HEK293 (cell line): ENCODE measurements around the gene TRAF1.

Experiments
- CTCF ChIA-PET: fragments of 350-600 bp; formaldehyde crosslinking; extraction: SDS; loops from one replicate; lab custom pipeline; 2021; ENCODE audit warnings: antibody characterized with exemption; lab: Yijun Ruan, JAX
- POLR2A ChIA-PET: fragments of 300-600 bp; formaldehyde crosslinking; extraction: SDS; loops from one replicate; lab custom pipeline; 2020; ENCODE audit warnings: antibody characterized with exemption, inconsistent platforms; lab: Yijun Ruan, JAX
- H3K27ac ChIP-seq: fragments of 200-500 bp; sonication (Bioruptor generic); 2 replicates; pipeline ENCODE4 v1.5.1; 2014; ENCODE audit warnings: low read depth, low read length, control low read depth, inconsistent platforms; ENCODE audit errors: extremely low read depth
- H3K36me3 ChIP-seq, 2 experiments: fragments of 200-500 bp in 1 of 2; sonication (Bioruptor generic) in 1 of 2; 1 replicate in 1 of 2; 2 replicates in 1 of 2; pipeline ENCODE4 v1.5.1; 2014 to 2017; ENCODE audit warnings: inconsistent platforms in 2 of 2, low read length in 2 of 2; ENCODE audit not compliant: control insufficient read depth in 2 of 2, insufficient read depth in 1 of 2
- H3K4me1 ChIP-seq: fragments of 200-500 bp; sonication (Bioruptor generic); 2 replicates; pipeline ENCODE4 v1.5.1; 2014; ENCODE audit warnings: mild to moderate bottlenecking, low read length, inconsistent platforms; ENCODE audit not compliant: control insufficient read depth, insufficient read depth
- H3K4me3 ChIP-seq: 2 replicates; pipeline ENCODE4 v1.5.1; 2011; ENCODE audit warnings: low read depth, mild to moderate bottlenecking, control low read depth, low read length, moderate library complexity
- H3K9me3 ChIP-seq: fragments of 200-500 bp; sonication (Bioruptor generic); 2 replicates; pipeline ENCODE4 v1.5.1; 2014; ENCODE audit warnings: low read depth, low read length, inconsistent platforms; ENCODE audit not compliant: control insufficient read depth, insufficient read depth
- KLF1 ChIP-seq: fragments of 450-650 bp; formaldehyde crosslinking; IDR thresholded peaks from 2 replicates; pipeline ENCODE4 v1.5.1; 2016; ENCODE audit warnings: missing biosample characterization, missing genetic modification characterization
- SP2 ChIP-seq: fragments of 450-650 bp; formaldehyde crosslinking; IDR thresholded peaks from 2 replicates; pipeline ENCODE4 v1.5.1; 2016; ENCODE audit warnings: missing biosample characterization, missing genetic modification characterization
- ZBTB7A ChIP-seq: fragments of 450-650 bp; formaldehyde crosslinking; IDR thresholded peaks from 2 replicates; pipeline ENCODE4 v1.5.1; 2016; ENCODE audit warnings: low read depth, missing biosample characterization, missing genetic modification characterization
- ZFP69B ChIP-seq: fragments of 450-650 bp; formaldehyde crosslinking; IDR thresholded peaks from 2 replicates; pipeline ENCODE4 v1.5.1; 2016; ENCODE audit warnings: missing biosample characterization, missing genetic modification characterization
- ZNF112 ChIP-seq: fragments of 450-650 bp; formaldehyde crosslinking; IDR thresholded peaks from 2 replicates; pipeline ENCODE4 v1.5.0; 2017; ENCODE audit warnings: missing biosample characterization, missing genetic modification characterization
- ZNF114 ChIP-seq: fragments of 450-650 bp; formaldehyde crosslinking; IDR thresholded peaks from 2 replicates; pipeline ENCODE4 v1.5.0; 2017; ENCODE audit warnings: missing biosample characterization, missing genetic modification characterization
- ZNF175 ChIP-seq: fragments of 450-650 bp; formaldehyde crosslinking; IDR thresholded peaks from 2 replicates; pipeline ENCODE4 v1.5.1; 2016; ENCODE audit warnings: missing biosample characterization, missing genetic modification characterization
- ZNF24 ChIP-seq: fragments of 450-650 bp; formaldehyde crosslinking; IDR thresholded peaks from 2 replicates; pipeline ENCODE4 v1.5.1; 2016; ENCODE audit warnings: missing biosample characterization, missing genetic modification characterization
- ZNF266 ChIP-seq: fragments of 450-650 bp; formaldehyde crosslinking; IDR thresholded peaks from 2 replicates; pipeline ENCODE4 v1.5.1; 2016; ENCODE audit warnings: missing biosample characterization, missing genetic modification characterization, low read depth
- ZNF292 ChIP-seq: fragments of 450-650 bp; formaldehyde crosslinking; IDR thresholded peaks from 2 replicates; pipeline ENCODE4 v1.5.1; 2016; ENCODE audit warnings: low read depth, missing biosample characterization, missing genetic modification characterization, borderline replicate concordance
- ZNF354C ChIP-seq: fragments of 450-650 bp; formaldehyde crosslinking; IDR thresholded peaks from 2 replicates; pipeline ENCODE4 v1.5.1; 2016; ENCODE audit warnings: missing biosample characterization, missing genetic modification characterization, low read depth, borderline replicate concordance
- ZNF561 ChIP-seq: fragments of 450-650 bp; IDR thresholded peaks from 2 replicates; pipeline ENCODE4 v1.5.1; 2018; ENCODE audit warnings: missing biosample characterization, missing genetic modification characterization, borderline replicate concordance
- ZNF621 ChIP-seq: fragments of 450-650 bp; formaldehyde crosslinking; IDR thresholded peaks from 2 replicates; pipeline ENCODE4 v1.5.1; 2017; ENCODE audit warnings: missing biosample characterization, missing genetic modification characterization
- ZNF664 ChIP-seq: fragments of 450-650 bp; formaldehyde crosslinking; IDR thresholded peaks from 2 replicates; pipeline ENCODE4 v1.5.1; 2016; ENCODE audit warnings: missing biosample characterization, missing genetic modification characterization
- ZNF707 ChIP-seq: fragments of 450-650 bp; formaldehyde crosslinking; IDR thresholded peaks from 2 replicates; pipeline ENCODE4 v1.5.1; 2016; ENCODE audit warnings: missing biosample characterization, missing genetic modification characterization
- TF ChIP-seq, protein P1 (sequence below): fragments of 450-650 bp; formaldehyde crosslinking; IDR thresholded peaks from 2 replicates; pipeline ENCODE4 v1.5.1; 2016; ENCODE audit warnings: missing biosample characterization, missing genetic modification characterization, low read depth
- TF ChIP-seq, protein P2 (sequence below): sonication (generic); formaldehyde crosslinking; IDR thresholded peaks from 2 replicates; pipeline ENCODE4 v1.8.1; 2022; ENCODE audit warnings: mild to moderate bottlenecking, moderate library complexity, missing genetic modification reagents
- TF ChIP-seq, protein P3 (sequence below): fragments of 450-650 bp; formaldehyde crosslinking; IDR thresholded peaks from 2 replicates; pipeline ENCODE4 v1.5.1; 2016; ENCODE audit warnings: missing biosample characterization, missing genetic modification characterization
- TF ChIP-seq, protein P4 (sequence below): fragments of 450-650 bp; IDR thresholded peaks from 2 replicates; pipeline ENCODE4 v1.5.1; 2018; ENCODE audit warnings: missing biosample characterization, missing genetic modification characterization

The TRAF1 gene

DNA sequence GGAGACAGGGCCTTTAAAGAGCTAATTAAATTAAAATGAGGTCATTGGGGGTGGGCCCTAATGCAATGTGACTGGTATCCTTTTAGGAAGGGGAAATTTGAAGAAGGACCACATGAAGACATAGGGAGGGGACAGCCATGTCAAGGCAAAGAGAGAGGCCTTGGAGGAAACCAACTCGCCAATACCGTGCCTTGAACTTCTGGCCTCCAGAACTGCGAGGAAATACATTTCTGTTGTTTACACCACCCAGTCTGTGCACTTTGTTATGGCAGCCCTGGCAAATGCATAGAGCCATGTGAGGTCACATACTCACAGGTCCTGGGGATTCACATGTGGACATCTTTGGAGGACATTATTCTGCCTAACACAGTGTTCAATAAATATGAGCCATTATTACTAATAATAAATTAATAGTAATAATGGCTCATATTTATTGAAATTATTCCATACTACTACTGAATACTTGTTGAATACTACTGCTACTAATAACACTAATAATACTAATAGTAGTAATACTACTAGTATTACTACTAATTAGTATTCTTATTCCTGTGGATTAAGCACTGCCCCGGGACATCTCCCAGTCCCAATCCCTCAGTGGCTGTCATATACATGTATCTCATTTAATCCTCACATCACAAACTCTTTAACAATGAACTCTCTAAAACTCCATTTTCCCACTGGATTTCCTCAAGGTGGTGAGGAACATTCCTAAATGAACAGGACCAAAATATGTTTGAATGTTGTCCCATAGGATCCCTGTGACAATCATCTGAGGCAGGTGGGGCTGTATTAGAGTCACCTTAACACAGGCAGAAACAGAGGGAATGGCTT, 8.4 kb downstream of the TRAF1 start:
- Histone ChIP-seq H3K27ac (no peak overlapping the region), H3K36me3 (no peaks in the 10 kb centered on the region), H3K4me1 (no peaks in the 10 kb centered on the region), H3K9me3 (no peaks in the 10 kb centered on the region), H3K4me3 (no peak overlapping the region)
- TF ChIP-seq ZFP69B (no peak), ZNF266 (tag by site-specific recombination) (peak; percentile 53; the same call in 1 of the 2 replicates), ZNF664 (peak; percentile 84)
- POLR2A ChIA-PET, result no interaction called here
- CTCF ChIA-PET, result no interaction called here

DNA sequence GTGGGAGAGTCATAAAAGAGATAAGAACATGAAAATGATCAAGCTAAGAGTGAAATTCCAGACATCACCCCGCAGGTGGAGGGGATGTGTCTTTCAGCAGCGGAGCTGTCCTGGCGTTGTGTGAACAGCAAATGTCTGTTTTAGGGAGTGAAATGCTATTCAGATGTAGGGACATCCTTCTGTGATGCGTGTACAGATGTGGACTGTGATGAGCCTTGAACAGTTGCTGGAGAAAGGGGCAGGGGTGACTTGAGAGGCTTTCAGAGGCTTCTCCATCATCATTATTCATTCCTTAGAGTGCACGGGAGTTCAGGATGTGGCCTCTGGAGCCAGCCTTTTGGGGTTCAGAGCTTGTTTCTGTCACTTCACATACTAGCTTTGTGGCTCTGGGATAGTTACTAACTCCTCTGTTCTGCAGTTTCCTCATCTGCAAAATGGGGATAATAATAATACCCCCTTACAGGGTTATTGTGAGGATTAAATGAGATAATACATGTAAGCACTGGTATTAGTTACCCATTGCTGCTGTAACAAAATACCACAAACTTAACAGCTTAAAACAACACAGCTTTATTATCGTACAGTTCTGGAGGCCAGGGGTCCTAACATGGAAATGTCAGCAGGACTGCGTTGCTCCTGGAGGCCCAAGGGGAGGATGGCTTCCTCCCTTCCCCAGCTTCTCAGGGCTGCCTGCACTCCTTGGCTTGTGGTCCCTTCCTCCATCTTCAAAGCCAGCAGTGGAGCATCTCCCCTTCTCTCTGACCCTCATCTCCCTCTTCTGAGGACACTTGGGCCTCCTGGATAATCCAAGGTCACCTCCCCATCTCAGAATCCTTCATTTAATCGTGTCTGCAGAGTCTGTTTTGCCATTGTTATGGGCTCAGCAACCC, 9.4 kb downstream of the TRAF1 start:
- POLR2A ChIA-PET, result no interaction called here
- Histone ChIP-seq H3K9me3 (no peaks in the 10 kb centered on the region), H3K4me1 (no peaks in the 10 kb centered on the region), H3K36me3 (no peaks in the 10 kb centered on the region), H3K4me3 (no peak overlapping the region), H3K27ac (no peak overlapping the region)
- TF ChIP-seq ZNF354C (tag by site-specific recombination) (no peak), ZNF664 (peak; percentile 82)
- CTCF ChIA-PET, result interaction anchor here (0.8 to 2.1 kb wide), 4 partner anchors 13 to 161 kb away, joined by 3 to 8 read pairs (median 4); no protein-coding TSS in a partner anchor

DNA sequence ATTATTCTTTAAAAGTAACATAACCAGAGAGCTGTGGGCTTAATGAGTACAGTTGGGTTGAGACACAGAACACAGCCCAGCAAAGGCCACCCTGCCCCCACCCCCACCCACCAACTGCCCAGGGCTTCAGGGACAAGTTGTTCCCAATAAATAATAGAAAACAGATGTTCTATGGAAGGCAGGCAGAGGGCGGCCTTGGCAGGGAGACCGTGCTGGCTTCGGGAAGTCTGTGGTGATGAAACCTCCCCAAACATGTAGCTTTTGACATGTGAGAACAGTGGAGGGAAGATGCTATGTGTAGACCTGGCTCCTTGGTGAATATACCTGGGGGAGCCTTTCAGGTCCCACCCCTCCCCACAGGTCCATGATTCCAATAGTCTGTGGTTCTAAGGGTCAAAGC, 10.0 kb downstream of the TRAF1 start:
- Histone ChIP-seq H3K9me3 (no peaks in the 10 kb centered on the region), H3K27ac (no peak overlapping the region), H3K4me3 (no peak overlapping the region)
- ChIA-PET POLR2A (no interaction called here), CTCF (interaction anchor here (0.8 to 2.1 kb wide), 4 partner anchors 13 to 161 kb away, joined by 3 to 8 read pairs (median 4); no protein-coding TSS in a partner anchor)
- TF ChIP-seq SP2 (tag by site-specific recombination) (no peak), ZBTB7A (tag by site-specific recombination) (no peak), ZNF114 (tag by site-specific recombination) (no peak)
- TF ChIP-seq, protein P1, sequence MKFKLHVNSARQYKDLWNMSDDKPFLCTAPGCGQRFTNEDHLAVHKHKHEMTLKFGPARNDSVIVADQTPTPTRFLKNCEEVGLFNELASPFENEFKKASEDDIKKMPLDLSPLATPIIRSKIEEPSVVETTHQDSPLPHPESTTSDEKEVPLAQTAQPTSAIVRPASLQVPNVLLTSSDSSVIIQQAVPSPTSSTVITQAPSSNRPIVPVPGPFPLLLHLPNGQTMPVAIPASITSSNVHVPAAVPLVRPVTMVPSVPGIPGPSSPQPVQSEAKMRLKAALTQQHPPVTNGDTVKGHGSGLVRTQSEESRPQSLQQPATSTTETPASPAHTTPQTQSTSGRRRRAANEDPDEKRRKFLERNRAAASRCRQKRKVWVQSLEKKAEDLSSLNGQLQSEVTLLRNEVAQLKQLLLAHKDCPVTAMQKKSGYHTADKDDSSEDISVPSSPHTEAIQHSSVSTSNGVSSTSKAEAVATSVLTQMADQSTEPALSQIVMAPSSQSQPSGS (tag by site-specific recombination), result no peak
- TF ChIP-seq, protein P2, sequence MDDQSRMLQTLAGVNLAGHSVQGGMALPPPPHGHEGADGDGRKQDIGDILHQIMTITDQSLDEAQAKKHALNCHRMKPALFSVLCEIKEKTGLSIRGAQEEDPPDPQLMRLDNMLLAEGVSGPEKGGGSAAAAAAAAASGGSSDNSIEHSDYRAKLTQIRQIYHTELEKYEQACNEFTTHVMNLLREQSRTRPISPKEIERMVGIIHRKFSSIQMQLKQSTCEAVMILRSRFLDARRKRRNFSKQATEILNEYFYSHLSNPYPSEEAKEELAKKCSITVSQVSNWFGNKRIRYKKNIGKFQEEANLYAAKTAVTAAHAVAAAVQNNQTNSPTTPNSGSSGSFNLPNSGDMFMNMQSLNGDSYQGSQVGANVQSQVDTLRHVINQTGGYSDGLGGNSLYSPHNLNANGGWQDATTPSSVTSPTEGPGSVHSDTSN (CRISPR knock-in tag), result no peak
- TF ChIP-seq, all 188 proteins: peak for 0
- H3K36me3 ChIP-seq, result no peaks in the 10 kb centered on the region
- no peaks in the 10 kb centered on the region for H3K4me1 ChIP-seq

DNA sequence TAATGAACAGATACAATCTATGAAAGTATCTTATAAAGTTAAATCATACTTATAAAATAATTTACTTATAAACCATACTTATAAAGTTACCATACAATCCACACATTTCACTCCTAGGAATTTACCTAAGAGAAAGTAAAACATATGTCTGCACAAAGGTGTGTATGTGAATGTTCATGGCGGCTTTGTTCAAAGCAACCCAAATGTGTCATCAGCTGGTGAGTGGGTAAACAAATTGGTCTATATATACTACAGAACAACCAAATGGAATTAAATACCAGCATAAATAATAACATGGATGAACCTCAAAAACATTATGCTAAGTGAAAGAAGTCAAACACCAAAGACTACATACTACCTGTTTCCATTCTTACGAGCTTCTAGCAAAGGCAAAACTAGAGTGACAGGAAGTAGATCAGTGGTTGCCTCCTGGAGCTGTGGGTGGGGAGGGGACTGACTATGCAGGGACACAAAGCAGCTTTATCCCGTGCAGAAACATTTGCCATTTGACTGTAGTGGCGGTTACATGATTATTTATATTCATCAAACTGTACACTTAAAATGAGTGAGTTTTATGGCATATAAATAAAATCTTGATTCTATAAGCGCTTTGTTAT, 10.6 kb downstream of the TRAF1 start:
- CTCF ChIA-PET, result interaction anchor here (1.0 to 2.1 kb wide), 4 partner anchors 18 to 160 kb away, joined by 3 to 8 read pairs (median 4); no protein-coding TSS in a partner anchor
- POLR2A ChIA-PET, result no interaction called here
- H3K36me3 ChIP-seq, result no peaks in the 10 kb centered on the region
- no peak overlapping the region for H3K27ac ChIP-seq
- H3K4me1 ChIP-seq, result no peaks in the 10 kb centered on the region
- no peak overlapping the region for H3K4me3 ChIP-seq
- no peaks in the 10 kb centered on the region for H3K9me3 ChIP-seq
- TF ChIP-seq, protein P3, sequence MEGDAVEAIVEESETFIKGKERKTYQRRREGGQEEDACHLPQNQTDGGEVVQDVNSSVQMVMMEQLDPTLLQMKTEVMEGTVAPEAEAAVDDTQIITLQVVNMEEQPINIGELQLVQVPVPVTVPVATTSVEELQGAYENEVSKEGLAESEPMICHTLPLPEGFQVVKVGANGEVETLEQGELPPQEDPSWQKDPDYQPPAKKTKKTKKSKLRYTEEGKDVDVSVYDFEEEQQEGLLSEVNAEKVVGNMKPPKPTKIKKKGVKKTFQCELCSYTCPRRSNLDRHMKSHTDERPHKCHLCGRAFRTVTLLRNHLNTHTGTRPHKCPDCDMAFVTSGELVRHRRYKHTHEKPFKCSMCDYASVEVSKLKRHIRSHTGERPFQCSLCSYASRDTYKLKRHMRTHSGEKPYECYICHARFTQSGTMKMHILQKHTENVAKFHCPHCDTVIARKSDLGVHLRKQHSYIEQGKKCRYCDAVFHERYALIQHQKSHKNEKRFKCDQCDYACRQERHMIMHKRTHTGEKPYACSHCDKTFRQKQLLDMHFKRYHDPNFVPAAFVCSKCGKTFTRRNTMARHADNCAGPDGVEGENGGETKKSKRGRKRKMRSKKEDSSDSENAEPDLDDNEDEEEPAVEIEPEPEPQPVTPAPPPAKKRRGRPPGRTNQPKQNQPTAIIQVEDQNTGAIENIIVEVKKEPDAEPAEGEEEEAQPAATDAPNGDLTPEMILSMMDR, result no peak
- TF ChIP-seq ZNF24, result no peak
- TF ChIP-seq ZNF561 (tag by site-specific recombination), result no peak
- no peak for TF ChIP-seq KLF1 (tag by site-specific recombination)
- no peak for TF ChIP-seq ZNF707
- TF ChIP-seq, protein P4, sequence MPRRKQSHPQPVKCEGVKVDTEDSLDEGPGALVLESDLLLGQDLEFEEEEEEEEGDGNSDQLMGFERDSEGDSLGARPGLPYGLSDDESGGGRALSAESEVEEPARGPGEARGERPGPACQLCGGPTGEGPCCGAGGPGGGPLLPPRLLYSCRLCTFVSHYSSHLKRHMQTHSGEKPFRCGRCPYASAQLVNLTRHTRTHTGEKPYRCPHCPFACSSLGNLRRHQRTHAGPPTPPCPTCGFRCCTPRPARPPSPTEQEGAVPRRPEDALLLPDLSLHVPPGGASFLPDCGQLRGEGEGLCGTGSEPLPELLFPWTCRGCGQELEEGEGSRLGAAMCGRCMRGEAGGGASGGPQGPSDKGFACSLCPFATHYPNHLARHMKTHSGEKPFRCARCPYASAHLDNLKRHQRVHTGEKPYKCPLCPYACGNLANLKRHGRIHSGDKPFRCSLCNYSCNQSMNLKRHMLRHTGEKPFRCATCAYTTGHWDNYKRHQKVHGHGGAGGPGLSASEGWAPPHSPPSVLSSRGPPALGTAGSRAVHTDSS (tag by site-specific recombination), result no peak
- TF ChIP-seq ZNF621, result no peak
- TF ChIP-seq ZNF292 (tag by site-specific recombination), result no peak
- no peak for TF ChIP-seq ZNF112 (tag by site-specific recombination)
- TF ChIP-seq ZNF175 (tag by site-specific recombination), result no peak
